Measurements from ENCODE around the gene TMEM178B. TPM values are rescaled to one million over a fixed set of nuclear protein-coding genes. Genes with fewer than 3 reads are reported as not detected.

TMEM178B gene
- polyA plus RNA-seq, 1 donor (not counting 4 experiments of a cell fraction or from before 2014, with no cell fraction given) = not detected

DNA sequence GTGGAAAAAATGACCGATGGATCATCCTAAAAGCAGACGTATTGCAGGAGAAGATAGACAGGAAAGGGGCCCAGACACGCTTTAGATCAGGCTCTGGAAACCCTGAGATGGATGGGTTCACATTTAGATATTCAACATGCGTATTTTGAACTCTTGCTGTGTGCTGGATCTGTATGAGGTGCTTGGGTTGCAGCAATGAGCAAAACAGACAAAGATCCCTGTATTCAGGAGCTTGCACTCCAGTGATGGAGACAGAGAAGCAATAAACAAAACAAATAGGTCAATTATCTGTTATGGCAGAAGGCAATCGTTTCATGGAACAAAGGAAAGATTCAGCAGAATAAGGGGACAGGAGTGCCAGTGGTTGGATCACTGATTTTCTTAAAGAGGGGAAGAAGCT lies 275.5 kb downstream of the TMEM178B start:
- Histone ChIP-seq H4K20me1 (ENCODE audit: control insufficient read depth, extremely low read depth, insufficient read depth, low read length) (no peaks in the 10 kb centered on the region), H3K4me1 (ENCODE audit: control insufficient read depth, extremely low read depth, insufficient read depth, low read length) (no peaks in the 10 kb centered on the region), H2AFZ (ENCODE audit: control insufficient read depth, low read length) (no peak overlapping the region), H3K27me3 (ENCODE audit: control insufficient read depth, extremely low read depth, insufficient read depth, low read length) (no peaks in the 10 kb centered on the region), H3K9me1 (ENCODE audit: control insufficient read depth, extremely low read depth, insufficient read depth, low read length) (no peaks in the 10 kb centered on the region), H3K9me3 (ENCODE audit: control insufficient read depth, low read depth, low read length) (no peaks in the 10 kb centered on the region), H3K36me3 (ENCODE audit: control insufficient read depth in 2 of 2, extremely low read depth in 1 of 2, insufficient read depth in 2 of 2, low read length in 2 of 2) (no peaks in the 10 kb centered on the region), H3K27ac (ENCODE audit: control insufficient read depth, insufficient read depth, low read length) (no peak overlapping the region), H3K4me2 (ENCODE audit: control insufficient read depth, extremely low read depth, insufficient read depth, low read depth, low read length) (no peak overlapping the region), H3K79me2 (ENCODE audit: control insufficient read depth, insufficient read depth, low read length) (no peaks in the 10 kb centered on the region), H3K9ac (ENCODE audit: control insufficient read depth, extremely low read depth, insufficient read depth, low read length) (no peak overlapping the region), H3K4me3 (ENCODE audit: control insufficient read depth in 2 of 3, extremely low read depth in 1 of 3, insufficient read depth in 2 of 3, low read depth in 1 of 3, low read length in 3 of 3) (no peak overlapping the region)
- TF ChIP-seq, protein P1, sequence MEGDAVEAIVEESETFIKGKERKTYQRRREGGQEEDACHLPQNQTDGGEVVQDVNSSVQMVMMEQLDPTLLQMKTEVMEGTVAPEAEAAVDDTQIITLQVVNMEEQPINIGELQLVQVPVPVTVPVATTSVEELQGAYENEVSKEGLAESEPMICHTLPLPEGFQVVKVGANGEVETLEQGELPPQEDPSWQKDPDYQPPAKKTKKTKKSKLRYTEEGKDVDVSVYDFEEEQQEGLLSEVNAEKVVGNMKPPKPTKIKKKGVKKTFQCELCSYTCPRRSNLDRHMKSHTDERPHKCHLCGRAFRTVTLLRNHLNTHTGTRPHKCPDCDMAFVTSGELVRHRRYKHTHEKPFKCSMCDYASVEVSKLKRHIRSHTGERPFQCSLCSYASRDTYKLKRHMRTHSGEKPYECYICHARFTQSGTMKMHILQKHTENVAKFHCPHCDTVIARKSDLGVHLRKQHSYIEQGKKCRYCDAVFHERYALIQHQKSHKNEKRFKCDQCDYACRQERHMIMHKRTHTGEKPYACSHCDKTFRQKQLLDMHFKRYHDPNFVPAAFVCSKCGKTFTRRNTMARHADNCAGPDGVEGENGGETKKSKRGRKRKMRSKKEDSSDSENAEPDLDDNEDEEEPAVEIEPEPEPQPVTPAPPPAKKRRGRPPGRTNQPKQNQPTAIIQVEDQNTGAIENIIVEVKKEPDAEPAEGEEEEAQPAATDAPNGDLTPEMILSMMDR (optimal IDR thresholded peaks at IDR 0.05 in 1 of 3, IDR thresholded peaks at IDR 0.05 in 1 of 3, conservative IDR thresholded peaks at IDR 0.05 in 1 of 3; ENCODE audit: extremely low read depth in 1 of 3, insufficient read depth in 2 of 3, low read length in 3 of 3) = no peak
- no peak for TF ChIP-seq EZH2 (IDR thresholded peaks at IDR 0.05; ENCODE audit: low read length)
- dilution Hi-C loops (cut with MboI; ENCODE audit: extremely low pct_ligation_motif_present, low sequenced_read_pairs) = no loop called here
- DNase-seq (ENCODE audit: low read depth, low spot score) (no peak), FAIRE-seq (no peak)

DNA sequence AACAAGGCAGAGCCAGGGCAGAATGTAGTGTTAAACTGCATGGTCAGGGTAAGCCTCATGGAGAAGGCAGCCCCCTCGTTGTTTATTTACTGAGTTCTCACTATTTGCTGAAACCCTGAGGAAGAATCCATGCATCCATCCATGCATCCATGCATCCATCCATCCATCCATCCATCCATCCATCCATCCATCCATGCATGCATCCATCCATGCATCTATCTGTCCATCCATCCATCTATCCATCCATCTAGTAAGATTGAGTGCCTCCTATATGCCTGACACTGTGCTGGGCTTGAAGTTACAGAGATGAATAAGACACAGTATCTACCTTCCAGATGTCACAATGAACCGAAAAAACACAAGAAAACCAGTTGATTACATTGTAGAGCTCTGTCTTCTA lies 275.9 kb downstream of the TMEM178B start:
- H3K9me1 ChIP-seq (ENCODE audit: control insufficient read depth, extremely low read depth, insufficient read depth, low read length) = no peaks in the 10 kb centered on the region
- no peaks in the 10 kb centered on the region for H3K79me2 ChIP-seq (ENCODE audit: control insufficient read depth, insufficient read depth, low read length)
- no peak for TF ChIP-seq EZH2 (IDR thresholded peaks at IDR 0.05; ENCODE audit: low read length)
- TF ChIP-seq, protein P1 (optimal IDR thresholded peaks at IDR 0.05 in 1 of 3, IDR thresholded peaks at IDR 0.05 in 1 of 3, conservative IDR thresholded peaks at IDR 0.05 in 1 of 3; ENCODE audit: extremely low read depth in 1 of 3, insufficient read depth in 2 of 3, low read length in 3 of 3) = no peak
- no peak overlapping the region for H2AFZ ChIP-seq (ENCODE audit: control insufficient read depth, low read length)
- FAIRE-seq (no peak), DNase-seq (ENCODE audit: low read depth, low spot score) (no peak)
- H3K9me3 ChIP-seq (ENCODE audit: control insufficient read depth, low read depth, low read length) = no peaks in the 10 kb centered on the region
- H3K4me1 ChIP-seq (ENCODE audit: control insufficient read depth, extremely low read depth, insufficient read depth, low read length) = no peaks in the 10 kb centered on the region
- no peak overlapping the region for H3K4me2 ChIP-seq (ENCODE audit: control insufficient read depth, extremely low read depth, insufficient read depth, low read depth, low read length)
- dilution Hi-C loops (cut with MboI; ENCODE audit: extremely low pct_ligation_motif_present, low sequenced_read_pairs) = no loop called here
- H3K27me3 ChIP-seq (ENCODE audit: control insufficient read depth, extremely low read depth, insufficient read depth, low read length) = no peaks in the 10 kb centered on the region
- no peak overlapping the region for H3K27ac ChIP-seq (ENCODE audit: control insufficient read depth, insufficient read depth, low read length)
- no peak overlapping the region for H3K4me3 ChIP-seq (ENCODE audit: control insufficient read depth in 2 of 3, extremely low read depth in 1 of 3, insufficient read depth in 2 of 3, low read depth in 1 of 3, low read length in 3 of 3)
- no peak overlapping the region for H3K9ac ChIP-seq (ENCODE audit: control insufficient read depth, extremely low read depth, insufficient read depth, low read length)
- H3K36me3 ChIP-seq (ENCODE audit: control insufficient read depth in 2 of 2, extremely low read depth in 1 of 2, insufficient read depth in 2 of 2, low read length in 2 of 2) = no peaks in the 10 kb centered on the region
- H4K20me1 ChIP-seq (ENCODE audit: control insufficient read depth, extremely low read depth, insufficient read depth, low read length) = no peaks in the 10 kb centered on the region
